ENCODE results near the gene SUPT6H. TPM values are rescaled to one million over a fixed set of nuclear protein-coding genes. Genes with fewer than 3 reads are reported as not detected.

The SUPT6H gene
- polyA plus RNA-seq, 1 donor from 2014 or later = 19.0 TPM

DNA sequence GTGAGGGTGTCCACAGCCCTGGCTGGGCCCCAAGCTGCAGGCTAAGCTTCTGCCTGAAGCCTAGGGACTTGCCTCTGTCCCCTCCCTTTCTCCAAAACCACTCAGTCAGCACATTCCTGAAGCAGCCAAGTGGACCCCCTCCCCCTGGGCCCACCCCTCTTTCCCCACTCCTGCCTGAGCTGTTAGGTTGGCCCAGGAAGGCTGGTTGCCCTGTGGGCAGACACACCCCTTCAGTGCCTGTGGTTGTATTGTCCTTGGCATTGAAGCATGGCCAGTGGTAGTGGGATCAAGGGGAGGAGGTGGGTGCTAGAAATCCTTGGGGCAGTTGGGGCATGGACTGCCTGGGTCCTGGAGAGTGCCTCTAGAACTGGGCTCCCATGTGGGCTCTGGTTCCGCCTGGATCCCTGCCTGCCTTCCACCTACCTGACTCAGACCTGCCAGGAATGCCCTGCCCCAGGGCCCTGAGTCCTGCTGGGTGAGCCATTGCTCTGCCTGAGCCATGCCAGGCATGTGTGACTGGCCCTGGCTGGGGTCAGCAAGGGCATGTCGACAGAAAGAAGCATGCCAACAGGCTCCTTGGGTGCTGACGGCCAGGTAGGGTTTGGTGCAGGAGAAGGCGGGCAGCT, 83.9 kb downstream of the SUPT6H start:
- peaks cover 4% of the 10 kb centered on the region for H3F3A ChIP-seq (ENCODE audit: insufficient read depth, low read length, poor library complexity, severe bottlenecking)
- H3K27me3 ChIP-seq (ENCODE audit: insufficient read depth, low read depth, low read length) = no peaks in the 10 kb centered on the region
- H3K79me2 ChIP-seq (replicated peaks; ENCODE audit: insufficient read depth, low read length) = peaks cover 39% of the 10 kb centered on the region
- H3K9ac ChIP-seq (ENCODE audit: low read length) = peak overlapping the region; percentile 99
- peaks cover 26% of the 10 kb centered on the region for H4K20me1 ChIP-seq (ENCODE audit: insufficient read depth)
- peak overlapping the region; percentile 97 for H3K27ac ChIP-seq (ENCODE audit: low read length)
- H3K4me3 ChIP-seq (ENCODE audit: low read length) = peak overlapping the region; percentile 84
- no peaks in the 10 kb centered on the region for H3K9me2 ChIP-seq (ENCODE audit: insufficient read depth, low read length)
- no peak overlapping the region for H2AFZ ChIP-seq (ENCODE audit: low read depth, low read length)
- no peaks in the 10 kb centered on the region for H3K9me3 ChIP-seq (ENCODE audit: low read length)
- TF ChIP-seq, protein P1, sequence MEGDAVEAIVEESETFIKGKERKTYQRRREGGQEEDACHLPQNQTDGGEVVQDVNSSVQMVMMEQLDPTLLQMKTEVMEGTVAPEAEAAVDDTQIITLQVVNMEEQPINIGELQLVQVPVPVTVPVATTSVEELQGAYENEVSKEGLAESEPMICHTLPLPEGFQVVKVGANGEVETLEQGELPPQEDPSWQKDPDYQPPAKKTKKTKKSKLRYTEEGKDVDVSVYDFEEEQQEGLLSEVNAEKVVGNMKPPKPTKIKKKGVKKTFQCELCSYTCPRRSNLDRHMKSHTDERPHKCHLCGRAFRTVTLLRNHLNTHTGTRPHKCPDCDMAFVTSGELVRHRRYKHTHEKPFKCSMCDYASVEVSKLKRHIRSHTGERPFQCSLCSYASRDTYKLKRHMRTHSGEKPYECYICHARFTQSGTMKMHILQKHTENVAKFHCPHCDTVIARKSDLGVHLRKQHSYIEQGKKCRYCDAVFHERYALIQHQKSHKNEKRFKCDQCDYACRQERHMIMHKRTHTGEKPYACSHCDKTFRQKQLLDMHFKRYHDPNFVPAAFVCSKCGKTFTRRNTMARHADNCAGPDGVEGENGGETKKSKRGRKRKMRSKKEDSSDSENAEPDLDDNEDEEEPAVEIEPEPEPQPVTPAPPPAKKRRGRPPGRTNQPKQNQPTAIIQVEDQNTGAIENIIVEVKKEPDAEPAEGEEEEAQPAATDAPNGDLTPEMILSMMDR (IDR thresholded peaks at IDR 0.05; ENCODE audit: poor library complexity, severe bottlenecking) = no peak
- TF ChIP-seq MXI1 (conservative IDR thresholded peaks at IDR 0.05; ENCODE audit: poor library complexity, severe bottlenecking) = peak; percentile 4
- H3K4me2 ChIP-seq (ENCODE audit: low read length) = peak overlapping the region; percentile 92
- H3K36me3 ChIP-seq (ENCODE audit: insufficient read depth, low read length) = peaks cover 22% of the 10 kb centered on the region

DNA sequence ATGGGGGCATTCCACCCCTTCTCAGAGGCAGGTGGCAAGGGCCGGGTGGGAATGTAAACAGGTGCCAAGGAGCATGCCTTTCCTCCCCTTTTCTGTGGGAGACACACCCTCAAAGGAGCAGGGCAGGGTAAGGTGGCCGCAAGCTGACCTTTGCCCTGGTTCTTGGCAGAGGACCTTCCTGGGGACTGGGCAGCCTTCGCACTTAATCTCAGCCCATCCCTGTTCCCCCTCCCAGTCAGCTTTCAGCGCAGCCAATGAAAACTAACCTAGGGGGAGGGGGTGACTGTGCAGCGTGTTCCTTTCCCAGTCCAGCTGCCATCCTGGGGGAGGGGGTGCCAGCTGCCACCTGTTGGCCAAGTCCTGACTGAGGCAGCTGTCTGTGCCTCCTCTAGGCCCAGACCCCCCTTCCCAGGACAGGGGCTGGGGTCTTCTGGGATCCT, 84.6 kb downstream of the SUPT6H start:
- no peaks in the 10 kb centered on the region for H3K27me3 ChIP-seq (ENCODE audit: insufficient read depth, low read depth, low read length)
- no peak overlapping the region for H2AFZ ChIP-seq (ENCODE audit: low read depth, low read length)
- H3K27ac ChIP-seq (ENCODE audit: low read length) = peak overlapping the region; percentile 97
- peaks cover 43% of the 10 kb centered on the region for H3K79me2 ChIP-seq (replicated peaks; ENCODE audit: insufficient read depth, low read length)
- peak overlapping the region; percentile 99 for H3K9ac ChIP-seq (ENCODE audit: low read length)
- H3K4me3 ChIP-seq (ENCODE audit: low read length) = peak overlapping the region; percentile 84
- peaks cover 28% of the 10 kb centered on the region for H4K20me1 ChIP-seq (ENCODE audit: insufficient read depth)
- H3K36me3 ChIP-seq (ENCODE audit: insufficient read depth, low read length) = peaks cover 22% of the 10 kb centered on the region
- no peaks in the 10 kb centered on the region for H3K9me3 ChIP-seq (ENCODE audit: low read length)
- TF ChIP-seq EP300 (conservative IDR thresholded peaks at IDR 0.05; ENCODE audit: poor library complexity, severe bottlenecking) = no peak
- TF ChIP-seq SMC3 (conservative IDR thresholded peaks at IDR 0.05; ENCODE audit: poor library complexity) = no peak
- no peak for TF ChIP-seq RAD21 (conservative IDR thresholded peaks at IDR 0.05)
- TF ChIP-seq EZH2 (IDR thresholded peaks at IDR 0.05; ENCODE audit: borderline replicate concordance, insufficient read depth, low read length, poor library complexity, severe bottlenecking) = no peak
- no peak for TF ChIP-seq MXI1 (conservative IDR thresholded peaks at IDR 0.05; ENCODE audit: poor library complexity, severe bottlenecking)
- TF ChIP-seq, protein P1 (IDR thresholded peaks at IDR 0.05; ENCODE audit: poor library complexity, severe bottlenecking) = no peak
- no peak for TF ChIP-seq POLR2AphosphoS5 (IDR thresholded peaks at IDR 0.05)
- no peak for TF ChIP-seq TAF1 (IDR thresholded peaks at IDR 0.05; ENCODE audit: low read depth)
- TF ChIP-seq, protein P2, sequence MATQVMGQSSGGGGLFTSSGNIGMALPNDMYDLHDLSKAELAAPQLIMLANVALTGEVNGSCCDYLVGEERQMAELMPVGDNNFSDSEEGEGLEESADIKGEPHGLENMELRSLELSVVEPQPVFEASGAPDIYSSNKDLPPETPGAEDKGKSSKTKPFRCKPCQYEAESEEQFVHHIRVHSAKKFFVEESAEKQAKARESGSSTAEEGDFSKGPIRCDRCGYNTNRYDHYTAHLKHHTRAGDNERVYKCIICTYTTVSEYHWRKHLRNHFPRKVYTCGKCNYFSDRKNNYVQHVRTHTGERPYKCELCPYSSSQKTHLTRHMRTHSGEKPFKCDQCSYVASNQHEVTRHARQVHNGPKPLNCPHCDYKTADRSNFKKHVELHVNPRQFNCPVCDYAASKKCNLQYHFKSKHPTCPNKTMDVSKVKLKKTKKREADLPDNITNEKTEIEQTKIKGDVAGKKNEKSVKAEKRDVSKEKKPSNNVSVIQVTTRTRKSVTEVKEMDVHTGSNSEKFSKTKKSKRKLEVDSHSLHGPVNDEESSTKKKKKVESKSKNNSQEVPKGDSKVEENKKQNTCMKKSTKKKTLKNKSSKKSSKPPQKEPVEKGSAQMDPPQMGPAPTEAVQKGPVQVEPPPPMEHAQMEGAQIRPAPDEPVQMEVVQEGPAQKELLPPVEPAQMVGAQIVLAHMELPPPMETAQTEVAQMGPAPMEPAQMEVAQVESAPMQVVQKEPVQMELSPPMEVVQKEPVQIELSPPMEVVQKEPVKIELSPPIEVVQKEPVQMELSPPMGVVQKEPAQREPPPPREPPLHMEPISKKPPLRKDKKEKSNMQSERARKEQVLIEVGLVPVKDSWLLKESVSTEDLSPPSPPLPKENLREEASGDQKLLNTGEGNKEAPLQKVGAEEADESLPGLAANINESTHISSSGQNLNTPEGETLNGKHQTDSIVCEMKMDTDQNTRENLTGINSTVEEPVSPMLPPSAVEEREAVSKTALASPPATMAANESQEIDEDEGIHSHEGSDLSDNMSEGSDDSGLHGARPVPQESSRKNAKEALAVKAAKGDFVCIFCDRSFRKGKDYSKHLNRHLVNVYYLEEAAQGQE (IDR thresholded peaks at IDR 0.05; ENCODE audit: borderline replicate concordance) = no peak
- no peaks in the 10 kb centered on the region for H3K9me2 ChIP-seq (ENCODE audit: insufficient read depth, low read length)
- peaks cover 4% of the 10 kb centered on the region for H3F3A ChIP-seq (ENCODE audit: insufficient read depth, low read length, poor library complexity, severe bottlenecking)
- H3K4me2 ChIP-seq (ENCODE audit: low read length) = peak overlapping the region; percentile 92
